GM19463 (cell line): ENCODE measurements around the gene FBXW10B.
"Not testable (repeated sequence)": the region's sequence is repeated elsewhere in the genome, so short reads cannot be mapped to it uniquely, and the experiment has no call there.

Source experiments
- ATAC-seq: cut with Tn5 transposase; IDR thresholded peaks from one replicate; pipeline ENCODE4 v1.9.1; 2021; ENCODE audit warnings: mild to moderate bottlenecking, moderate library complexity; ENCODE audit not compliant: unreplicated experiment

Gene FBXW10B

GRCh38 chr17:15642505-15643251 is 23.2 kb upstream of the FBXW10B start:
- ATAC-seq = not testable (repeated sequence)

DNA sequence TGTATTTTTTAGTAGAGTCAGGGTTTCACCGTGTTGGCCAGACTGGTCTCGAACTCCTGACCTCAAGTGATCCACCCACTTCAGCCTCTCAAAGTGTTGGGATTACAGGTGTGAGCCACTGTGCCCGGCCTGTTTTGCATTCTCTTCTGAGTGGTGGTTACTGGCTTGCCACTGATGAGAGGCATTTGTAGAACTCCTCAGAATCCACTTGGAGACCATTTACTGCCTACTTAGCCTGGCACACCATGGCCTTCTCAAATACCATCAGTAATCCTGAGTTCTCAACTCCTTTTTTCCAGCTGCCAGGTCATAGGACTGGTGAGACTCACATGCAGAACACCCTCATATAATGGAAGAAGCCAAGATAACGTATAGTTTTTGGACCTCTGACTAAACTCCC is 22.5 kb upstream of the FBXW10B start:
- ATAC-seq = not testable (repeated sequence)

- not testable (repeated sequence) for ATAC-seq
Observed at GRCh38 chr17:15630930-15631453, 11.5 kb upstream of the FBXW10B start.

GRCh38 chr17:15629991-15630390 is 10.5 kb upstream of the FBXW10B start:
- ATAC-seq = not testable (repeated sequence)

DNA sequence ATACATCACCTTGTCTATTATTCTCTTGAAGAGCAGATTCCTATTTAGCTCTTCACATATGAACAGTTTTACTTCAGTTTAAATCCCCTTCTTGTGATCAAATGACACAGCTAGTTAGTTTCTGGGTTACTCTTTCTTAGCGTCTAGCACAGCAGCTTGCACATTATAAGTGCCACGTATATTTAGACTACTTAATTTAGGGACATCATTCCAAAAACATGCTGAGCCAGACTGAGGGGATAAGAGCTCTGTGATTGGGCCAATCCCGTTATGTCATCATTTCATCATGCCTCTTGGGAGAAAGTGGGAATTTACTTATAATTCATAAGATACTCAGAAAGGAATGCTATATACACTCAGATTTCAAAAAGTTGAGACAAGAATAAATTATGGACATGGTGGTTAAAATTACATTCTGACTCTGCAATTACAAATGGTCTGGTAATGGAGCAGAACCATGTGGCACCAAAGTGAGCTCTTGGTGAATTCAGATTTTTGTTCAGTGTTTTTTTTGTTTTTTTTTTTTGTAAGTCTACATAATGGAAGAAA is 4.2 kb upstream of the FBXW10B start:
- ATAC-seq = not testable (repeated sequence)

- ATAC-seq = not testable (repeated sequence)
Observed at GRCh38 chr17:15623255-15623654, 3.8 kb upstream of the FBXW10B start.

- not testable (repeated sequence) for ATAC-seq
Observed at GRCh38 chr17:15622124-15622523, 2.6 kb upstream of the FBXW10B start.

DNA sequence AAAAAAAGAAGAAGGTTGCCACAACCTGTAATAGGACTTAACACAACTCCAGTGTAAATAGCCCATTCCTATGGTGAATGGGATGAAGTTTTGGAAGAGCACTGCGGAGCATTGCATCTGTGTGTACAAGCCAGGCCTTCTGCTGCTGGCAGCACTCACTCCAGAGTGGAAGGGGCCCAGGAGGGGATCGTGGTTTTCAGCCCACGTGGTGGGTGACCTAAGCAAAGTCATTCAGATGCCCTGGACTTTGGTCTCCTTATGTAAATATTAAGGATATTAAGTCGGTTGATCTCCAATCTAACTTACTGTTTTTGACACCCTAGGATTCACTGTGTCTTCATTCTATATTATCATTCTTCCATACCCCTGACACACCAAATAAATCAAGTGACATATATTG is 2.7 kb downstream of the FBXW10B start:
- ATAC-seq = not testable (repeated sequence)

DNA sequence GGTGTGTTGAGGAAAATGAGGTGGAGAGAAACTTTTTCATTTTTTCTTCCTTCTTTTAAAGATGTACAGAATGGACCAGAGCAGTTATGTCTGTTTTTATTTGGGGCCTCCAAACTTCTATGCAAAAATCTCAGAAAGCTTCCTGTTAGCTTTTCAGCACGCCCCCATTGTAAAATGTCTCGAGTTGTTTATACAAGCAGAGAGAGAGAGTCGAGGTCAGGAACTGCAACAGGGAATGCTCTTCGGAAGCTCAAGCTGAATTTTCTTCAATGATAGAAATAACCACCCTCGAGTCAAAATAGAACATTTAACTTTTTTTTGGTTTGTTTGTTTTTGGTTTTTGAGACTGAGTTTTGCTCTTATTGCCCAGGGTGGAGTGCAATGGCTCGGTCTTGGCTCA is 3.7 kb downstream of the FBXW10B start:
- not testable (repeated sequence) for ATAC-seq

DNA sequence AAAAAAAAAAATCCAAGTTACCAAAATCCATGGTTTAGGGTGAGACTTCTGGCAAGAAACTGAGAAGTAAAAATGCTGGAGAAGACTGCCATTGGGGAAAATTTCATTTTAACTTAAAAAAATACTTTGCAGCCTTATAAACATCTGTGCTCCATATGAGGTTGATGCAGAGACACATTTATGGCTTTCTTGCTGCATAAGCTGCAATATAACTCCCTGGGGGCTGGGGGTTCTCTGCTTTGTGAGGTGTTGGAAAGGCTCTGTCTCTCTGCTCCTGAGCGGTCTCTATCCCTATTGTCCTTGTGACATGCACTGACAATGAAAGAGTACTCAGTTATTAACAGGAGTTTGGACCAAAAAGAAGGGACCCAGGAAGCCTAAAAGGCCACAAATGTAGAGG is 6.4 kb downstream of the FBXW10B start:
- not testable (repeated sequence) for ATAC-seq

DNA sequence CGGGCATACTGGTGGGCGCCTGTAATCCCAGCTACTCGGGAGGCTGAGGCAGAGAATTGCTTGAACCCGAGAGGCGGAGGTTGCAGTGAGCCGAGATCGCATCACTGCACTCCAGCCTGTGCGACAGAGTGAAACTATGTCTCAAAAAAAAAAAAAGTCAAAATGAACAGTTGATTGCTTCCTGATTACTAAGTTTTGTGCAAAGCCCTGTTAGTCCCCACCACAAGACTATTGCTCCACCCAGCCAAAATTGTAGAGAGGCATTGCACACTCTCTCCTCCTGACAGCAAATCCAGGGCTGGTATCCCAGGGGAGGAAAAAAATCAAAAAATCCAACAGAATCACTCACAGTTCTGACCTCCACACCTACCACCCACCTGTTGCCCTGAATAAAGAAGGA is 26.5 kb downstream of the FBXW10B start:
- ATAC-seq = not testable (repeated sequence)

GRCh38 chr17:15591986-15592385 is 27.5 kb downstream of the FBXW10B start:
- ATAC-seq = not testable (repeated sequence)

- ATAC-seq = not testable (repeated sequence)
Observed at GRCh38 chr17:15590844-15591243, 28.7 kb downstream of the FBXW10B start.

DNA sequence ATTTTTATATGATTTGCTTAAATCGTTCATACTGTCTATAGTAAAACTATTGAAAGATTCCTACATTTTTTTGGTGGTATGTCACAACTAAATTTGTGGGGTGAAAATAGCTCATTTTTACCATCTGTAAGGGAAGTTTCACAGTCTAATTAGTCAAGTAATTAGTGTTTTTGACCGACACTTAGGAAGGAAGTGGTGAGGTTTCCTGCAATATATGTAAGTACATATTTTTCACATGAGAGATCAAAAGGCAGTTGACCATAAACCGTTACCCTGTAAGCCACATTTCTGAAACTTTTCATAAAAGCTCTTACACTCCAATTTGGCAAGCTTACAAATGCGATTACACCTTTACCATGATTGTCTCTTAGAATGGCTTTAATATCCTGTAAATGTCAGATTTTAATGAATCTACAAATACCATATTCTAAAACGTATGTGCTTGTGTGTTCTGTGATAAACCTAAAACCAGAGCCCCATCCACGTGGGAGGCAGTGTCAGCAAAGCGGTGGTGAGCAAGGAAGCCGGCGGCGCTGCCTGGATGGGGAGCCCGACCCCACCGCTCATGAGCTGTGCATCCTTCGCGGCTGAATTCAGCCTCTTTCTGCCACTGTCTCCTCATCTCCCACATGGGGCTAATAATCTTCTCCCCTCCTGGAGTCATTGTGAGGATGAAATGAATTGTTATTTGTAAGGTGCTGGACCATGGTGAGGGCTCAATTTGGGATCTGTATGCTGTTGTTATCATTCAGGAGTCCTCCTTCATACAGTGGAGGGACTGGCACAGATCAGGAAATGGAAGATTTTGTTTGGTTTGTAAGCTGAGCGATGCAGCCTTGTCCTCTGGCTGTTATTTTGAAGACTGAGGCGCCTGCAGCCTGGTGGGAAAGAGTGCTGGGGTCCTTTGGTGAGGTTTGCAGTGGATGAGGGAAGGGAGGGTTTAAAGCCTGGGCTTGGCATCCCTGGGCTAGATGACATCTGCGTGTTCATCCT is 29.7 kb downstream of the FBXW10B start:
- ATAC-seq = peak; percentile 81

DNA sequence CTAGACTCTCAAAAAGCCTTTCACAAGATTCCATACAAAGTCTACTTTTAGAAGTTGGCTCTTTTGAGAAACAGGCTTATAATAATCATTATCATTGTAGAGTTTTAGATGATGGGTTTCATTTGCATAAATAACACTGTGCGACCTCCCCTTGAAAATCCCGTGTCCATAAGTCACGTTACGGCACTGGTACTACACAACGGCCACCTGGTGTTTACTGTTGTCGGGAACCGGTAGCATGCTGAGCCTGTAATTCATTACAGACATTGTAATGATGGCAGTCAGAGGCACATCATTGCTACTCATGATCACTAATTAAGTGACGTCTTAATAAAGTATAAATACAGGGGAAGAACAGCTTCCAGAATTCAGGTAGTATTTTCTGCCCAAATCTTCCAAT is 31.5 kb downstream of the FBXW10B start:
- not testable (repeated sequence) for ATAC-seq

DNA sequence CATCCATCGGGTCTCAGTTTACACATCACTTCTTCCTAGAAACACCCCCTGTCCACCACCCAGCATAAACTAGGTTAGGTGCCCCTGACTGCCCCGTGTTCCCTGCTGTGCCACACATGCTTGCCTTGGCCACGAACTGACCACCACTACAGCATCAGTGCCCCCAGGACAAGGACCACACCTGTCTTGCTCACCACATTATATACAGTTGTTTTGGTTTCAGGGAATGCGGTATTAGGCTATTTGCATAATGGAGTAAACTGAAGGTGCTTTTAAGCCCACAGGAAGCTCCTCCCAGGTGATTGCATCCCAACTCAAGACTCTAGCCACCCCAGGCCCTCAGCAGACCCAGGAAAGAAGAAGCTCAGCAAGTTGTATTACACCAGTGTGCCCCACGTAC is 36.2 kb downstream of the FBXW10B start:
- ATAC-seq = not testable (repeated sequence)

DNA sequence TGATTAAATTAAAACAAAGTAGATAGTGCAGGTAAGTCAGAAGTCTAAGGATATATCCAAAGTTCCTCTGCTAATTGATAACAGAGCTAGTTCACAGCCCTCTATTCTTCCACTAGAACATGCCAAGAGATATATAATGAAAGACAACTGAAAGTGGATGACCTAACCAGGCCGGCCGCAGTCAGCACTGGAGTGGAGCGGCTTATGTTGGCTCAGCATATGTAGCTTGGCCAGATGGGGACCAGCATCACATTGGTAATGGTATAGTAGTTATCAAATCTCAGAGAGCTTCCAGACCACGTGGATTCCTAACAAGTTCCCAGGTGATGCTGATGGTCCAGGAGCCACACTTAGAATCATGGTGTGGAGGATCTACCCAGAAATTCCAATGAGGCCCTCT is 38.0 kb downstream of the FBXW10B start:
- ATAC-seq = not testable (repeated sequence)

GRCh38 chr17:15576848-15577247 is 42.7 kb downstream of the FBXW10B start:
- ATAC-seq = not testable (repeated sequence)

DNA sequence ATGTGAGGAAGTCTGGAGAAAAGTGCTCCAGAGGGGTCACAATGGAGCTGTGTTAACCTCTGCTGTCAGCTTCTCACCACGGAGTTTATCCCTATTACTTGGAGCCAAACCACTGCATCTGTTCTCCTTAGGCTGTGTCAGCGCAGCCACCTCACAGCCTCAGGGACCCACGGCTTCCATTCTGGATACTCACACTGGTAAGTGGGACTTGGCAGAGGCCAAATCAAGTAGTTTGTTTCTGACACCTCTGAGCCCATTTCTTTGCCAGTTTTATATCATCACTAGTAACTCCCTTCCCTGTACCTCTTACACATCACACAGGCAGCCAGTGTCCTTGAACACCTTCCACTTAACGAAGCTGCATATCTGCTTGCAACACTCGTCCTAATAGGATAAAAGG is 44.8 kb downstream of the FBXW10B start:
- ATAC-seq = not testable (repeated sequence)

DNA sequence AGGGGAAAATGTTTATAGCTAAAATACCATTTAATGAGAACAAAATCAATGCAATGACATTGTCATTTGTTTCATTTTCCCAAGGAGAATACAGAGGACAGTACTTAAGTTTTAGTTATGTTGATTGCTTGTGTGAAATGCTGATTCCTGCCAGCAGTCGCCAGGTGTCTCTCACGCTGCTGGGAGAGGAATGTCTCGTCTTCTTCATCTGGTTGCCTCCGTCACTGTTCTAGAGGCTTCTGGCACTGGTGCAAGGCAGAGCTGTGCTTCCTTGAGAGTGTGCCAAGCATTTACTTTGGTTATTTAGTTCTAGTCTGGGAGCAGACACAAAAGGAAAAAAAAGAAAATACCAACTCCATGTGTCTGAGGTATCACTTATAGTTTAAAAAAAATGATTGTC is 45.6 kb downstream of the FBXW10B start:
- ATAC-seq = not testable (repeated sequence)
